Subcutaneous preadipocyte (primary cell): ENCODE measurements around the gene C16orf92. TPM values are rescaled to one million over a fixed set of nuclear protein-coding genes. Genes with fewer than 3 reads are reported as not detected.

ENCODE experiments used
- total RNA-seq: library from RNA; depleted of rRNA; stranded (reverse); fragments of >200 nt; gene quantifications from 2 replicates; pipeline ENCODE4 v1.2.3, GENCODE V29; 2012

The C16orf92 gene, protein sequence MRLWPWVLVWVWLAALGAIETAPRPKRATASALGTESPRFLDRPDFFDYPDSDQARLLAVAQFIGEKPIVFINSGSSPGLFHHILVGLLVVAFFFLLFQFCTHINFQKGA
- total RNA-seq, result not detected in 2 replicates

DNA sequence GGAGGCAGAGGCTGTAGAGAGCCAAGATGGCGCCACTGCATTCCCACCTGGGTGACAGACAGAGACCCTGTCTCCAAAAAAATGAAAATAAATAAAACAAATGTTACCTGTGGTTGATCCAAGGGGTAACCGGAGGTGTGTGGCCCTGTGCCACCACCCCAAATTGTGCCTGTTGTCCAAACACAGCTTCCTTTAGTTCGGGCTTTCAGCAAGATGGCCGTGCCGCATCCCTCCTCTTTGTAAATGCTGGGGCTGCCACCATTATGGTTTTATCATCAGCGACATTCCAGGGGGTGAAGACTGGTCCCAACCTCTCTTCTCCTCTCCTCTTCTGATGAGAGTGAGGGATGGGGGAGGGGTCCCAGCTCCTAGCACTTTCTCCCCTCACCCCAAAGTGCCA, at the start of gene C16orf92:
Gene C16orf92 (plus strand): TSS at position 312 of the 400 bp plus-strand sequence. CDS start 143 bp downstream, outside the sequence.

DNA sequence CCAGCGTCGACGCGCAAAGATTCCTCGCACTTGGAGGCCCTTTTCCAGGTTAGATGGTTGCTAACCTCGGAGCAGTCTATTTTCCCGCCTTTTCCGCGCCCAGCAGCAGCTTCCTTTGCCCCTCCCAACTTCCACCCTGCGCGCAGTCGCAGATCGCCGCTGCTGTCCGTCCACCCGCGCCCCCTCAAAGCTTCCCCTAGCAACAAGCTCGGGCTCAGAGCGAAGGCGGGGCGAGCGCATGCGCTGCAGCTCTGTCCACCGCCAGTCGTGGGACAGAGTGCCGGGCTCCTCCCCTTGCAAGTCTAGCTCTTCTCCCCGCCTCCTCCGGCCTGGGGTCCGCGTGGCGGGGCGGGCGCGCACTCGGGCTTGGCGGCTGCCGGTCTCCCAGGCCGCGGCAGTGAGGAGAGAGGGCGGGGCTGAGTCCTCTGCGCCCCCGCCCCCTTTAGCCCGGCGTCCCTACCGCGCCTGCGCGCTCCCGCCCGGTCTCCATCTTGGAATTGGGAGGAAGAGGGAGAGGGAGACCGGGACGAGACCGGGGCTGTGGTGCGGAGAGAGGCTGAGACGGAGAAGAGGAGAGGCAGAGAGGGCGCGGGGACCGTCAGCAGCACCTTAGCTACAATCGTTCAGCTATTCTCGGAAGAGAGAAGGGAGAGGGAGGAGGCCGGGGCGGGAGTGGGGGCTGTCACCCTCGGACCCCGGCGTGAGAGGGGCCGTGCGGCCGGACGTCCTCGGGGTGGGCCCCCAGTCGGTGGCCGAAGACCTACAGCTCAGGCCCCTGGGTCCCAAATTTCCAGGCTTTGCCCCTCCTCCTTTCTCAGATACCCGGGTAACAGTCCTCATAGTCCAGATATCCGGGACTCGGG, 49.4 kb upstream of the C16orf92 start, which contains the start of gene TAOK2:
Gene TAOK2 (plus strand): TSS at position 485 of the 863 bp plus-strand sequence. CDS start 3,905 bp downstream, outside the sequence.

DNA sequence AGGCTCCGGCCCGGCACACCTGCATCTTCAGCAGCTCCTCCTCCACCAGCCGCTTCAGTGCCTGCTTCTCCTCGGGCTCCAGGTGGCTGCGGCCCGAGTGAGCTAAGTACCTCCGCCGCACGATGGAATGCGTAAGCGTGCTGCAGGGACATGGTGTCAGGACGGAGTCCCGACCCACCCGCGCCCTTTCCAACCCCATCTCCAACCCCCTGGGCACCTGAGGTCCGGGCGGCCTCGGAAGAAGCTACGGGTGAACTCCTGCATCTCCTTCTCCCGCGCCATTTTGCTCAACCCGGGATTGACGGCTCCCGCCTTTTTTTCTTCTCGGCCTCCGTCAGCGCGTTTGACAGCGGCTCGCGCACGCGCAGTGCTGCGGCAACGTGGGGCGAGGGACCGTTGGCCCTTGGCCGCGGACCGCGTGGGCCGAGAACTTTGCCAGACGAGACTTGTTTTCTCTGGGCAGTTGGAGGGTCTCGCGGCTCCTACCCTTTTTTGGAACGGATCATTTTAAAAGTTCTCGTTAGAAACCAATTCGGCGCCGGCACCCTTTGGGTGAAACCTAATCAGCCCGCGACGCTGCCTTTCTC, 27.6 kb upstream of the C16orf92 start, which contains the start of gene HIRIP3:
Gene HIRIP3 (minus strand): TSS at position 294 of the 587 bp plus-strand sequence. CDS start 12 bp downstream, at position 282.

DNA sequence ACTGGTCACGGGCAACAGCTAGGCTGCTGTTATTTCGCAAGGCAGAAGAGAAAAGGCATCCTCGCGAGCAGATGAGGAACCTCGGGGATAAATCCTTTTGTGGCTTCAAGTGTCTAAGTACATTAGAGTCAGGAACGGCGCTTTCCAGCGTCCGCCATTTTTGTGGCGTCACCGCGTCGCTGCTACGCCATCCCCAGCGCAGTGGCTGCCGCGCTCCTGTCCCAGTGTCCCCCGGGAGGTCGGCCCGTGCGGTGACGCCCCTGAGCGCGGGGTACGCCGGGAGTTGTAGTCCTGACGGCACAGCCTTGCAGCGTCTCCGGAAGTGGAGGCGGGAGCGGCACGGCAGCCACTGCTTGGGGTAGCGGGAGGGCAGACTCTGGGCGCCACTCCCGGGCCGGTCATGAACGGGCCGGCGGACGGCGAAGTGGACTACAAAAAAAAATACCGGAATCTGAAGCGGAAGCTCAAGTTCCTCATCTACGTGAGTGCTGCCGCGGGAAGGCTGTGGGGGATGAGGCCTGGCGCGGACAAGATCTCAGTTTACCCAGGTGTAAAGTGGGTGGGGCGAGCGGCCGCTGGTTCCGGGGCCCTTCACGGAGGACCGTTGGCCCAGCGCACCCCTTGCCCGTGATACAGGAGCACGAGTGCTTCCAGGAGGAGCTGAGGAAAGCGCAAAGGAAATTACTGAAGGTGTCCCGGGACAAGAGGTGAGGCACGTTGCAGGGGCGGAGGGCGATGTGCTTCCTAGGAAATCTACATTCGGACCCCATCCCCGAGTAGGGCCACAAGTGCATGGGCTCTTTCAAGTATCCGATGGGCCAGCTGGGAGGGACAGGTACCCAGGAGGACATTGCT, 26.9 kb upstream of the C16orf92 start, which contains the start of gene INO80E:
Gene INO80E (plus strand): TSS at position 331 of the 855 bp plus-strand sequence. CDS start 70 bp downstream, at position 401.

DNA sequence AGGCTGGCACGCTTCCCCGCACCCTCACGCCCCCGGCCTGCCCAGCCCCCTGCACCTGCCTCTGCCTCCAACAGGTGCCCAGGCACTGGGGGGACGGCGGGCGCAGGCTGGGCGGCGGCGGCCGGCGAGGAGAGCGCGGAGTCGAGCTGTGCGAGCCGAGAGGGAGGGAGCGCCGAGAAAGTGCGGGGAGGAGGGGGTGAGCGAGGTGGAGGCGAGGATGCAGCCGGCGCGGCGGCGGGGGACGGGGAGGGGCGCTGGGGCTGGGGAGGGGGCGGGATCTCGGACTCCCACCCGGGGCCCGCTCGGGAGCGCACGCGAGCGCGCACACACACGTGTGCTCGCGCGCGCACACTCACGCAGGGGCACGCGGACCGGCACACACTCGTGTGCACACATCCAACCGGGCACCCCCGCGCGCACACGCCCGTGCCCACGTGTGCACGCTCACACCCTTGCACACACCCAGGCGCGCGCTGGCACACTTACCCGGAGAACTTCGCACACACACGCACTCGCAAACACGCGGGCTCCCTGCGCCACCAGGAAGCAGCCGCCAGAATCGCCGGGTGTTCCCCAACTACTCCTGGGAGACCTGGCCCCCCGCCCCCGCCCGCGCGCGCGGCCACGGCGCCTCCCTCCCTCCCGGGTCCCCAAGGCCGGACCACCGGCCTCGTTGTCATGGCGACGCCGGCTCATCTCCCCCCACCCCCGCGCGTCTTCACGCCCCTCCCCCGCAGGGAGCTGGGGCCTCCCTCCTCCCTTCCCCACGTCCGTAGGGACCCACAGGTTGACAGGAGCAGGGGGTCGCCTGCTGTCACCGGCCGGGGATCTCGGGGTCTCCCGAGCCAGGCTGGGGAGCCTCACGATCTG, 11.9 kb upstream of the C16orf92 start, which contains the start of gene DOC2A:
Gene DOC2A (minus strand): TSS at position 184 of the 870 bp plus-strand sequence. CDS start 805 bp downstream, outside the sequence.

DNA sequence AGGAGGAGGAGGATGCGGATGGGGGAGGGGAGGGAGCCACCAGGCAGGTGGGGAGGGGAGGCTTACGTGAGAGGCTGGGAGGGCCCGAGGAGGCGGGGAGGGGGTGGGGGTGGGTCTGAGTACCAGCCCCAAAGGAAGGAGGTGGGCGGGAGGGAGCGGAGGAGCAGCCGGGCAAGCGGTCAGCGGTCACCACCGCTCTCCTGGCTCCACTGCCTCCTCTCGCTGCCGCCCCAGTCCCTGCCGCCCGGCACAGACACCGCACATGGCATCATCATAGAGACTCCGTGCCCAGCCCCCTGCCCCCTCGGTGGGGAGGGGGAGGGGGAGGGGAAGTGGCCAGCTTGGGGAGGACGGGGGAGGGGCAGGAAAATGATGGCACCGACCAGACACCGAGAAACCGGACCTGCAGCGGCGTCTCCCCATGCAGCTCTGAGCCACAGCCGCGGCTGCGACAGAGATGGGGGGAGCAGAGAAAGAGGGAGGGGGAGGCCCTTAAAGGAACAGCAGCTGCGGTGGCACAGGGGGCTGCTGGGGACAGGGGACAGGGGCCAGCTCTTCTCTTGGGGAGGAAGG, 7.9 kb downstream of the C16orf92 start, which contains the start of gene TLCD3B:
Gene TLCD3B (minus strand): TSS at position 431 of the 573 bp plus-strand sequence. CDS start 744 bp downstream, outside the sequence.

DNA sequence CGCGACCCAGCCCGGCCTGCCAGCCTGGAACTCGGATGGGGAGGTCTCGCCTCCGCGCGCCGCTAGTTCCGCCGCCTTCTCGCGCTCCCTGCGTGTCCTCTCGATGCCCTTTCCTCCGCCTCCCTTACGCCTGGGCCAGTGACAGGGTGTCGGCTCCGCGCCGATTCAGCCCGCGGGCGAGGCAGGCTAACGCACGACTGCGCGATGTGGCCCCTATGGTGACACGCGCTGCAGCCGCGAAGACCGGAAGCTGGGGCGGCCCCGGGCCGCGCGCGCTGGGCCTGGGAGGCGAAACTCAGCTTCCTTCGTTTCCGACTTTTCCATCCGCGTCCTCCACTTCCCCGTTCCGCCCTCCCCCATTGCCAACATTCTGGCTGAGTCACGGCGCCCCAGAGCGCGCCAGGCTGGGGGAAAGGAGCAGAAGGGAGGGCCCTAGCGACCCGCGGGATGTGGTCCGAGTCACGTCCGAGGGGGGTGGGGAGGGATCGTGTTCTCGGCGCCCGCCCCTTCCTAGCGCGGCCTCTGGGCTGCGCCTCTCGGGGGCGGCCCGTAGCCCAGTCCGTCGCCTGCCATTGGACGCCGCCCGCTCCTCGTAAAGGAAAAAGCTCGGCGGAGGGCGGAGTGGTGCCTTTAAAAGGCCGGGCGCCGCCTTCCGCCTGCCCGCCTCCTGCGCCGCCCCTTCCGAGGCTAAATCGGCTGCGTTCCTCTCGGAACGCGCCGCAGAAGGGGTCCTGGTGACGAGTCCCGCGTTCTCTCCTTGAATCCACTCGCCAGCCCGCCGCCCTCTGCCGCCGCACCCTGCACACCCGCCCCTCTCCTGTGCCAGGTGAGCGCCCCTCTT, 42.3 kb downstream of the C16orf92 start, which contains the start of gene ALDOA:
Gene ALDOA (plus strand): TSS at position 659 of the 841 bp plus-strand sequence. CDS start 1,138 bp downstream, outside the sequence.

Other genes starting within 250 kb of the C16orf92 start
- not detected in 2 replicates for gene ZG16, start 244.9 kb upstream of the C16orf92 start, total RNA-seq
- gene KIF22, start 232.4 kb upstream of the C16orf92 start, total RNA-seq, result 47.0 and 73.7 TPM in 2 replicates
- gene MAZ, start 216.7 kb upstream of the C16orf92 start, total RNA-seq, result 204 and 210 TPM in 2 replicates
- gene PRRT2, start 211.0 kb upstream of the C16orf92 start, total RNA-seq, result 0.39 and 0.73 TPM in 2 replicates
- gene PAGR1, start 207.0 kb upstream of the C16orf92 start, total RNA-seq, result 13.6 and 19.9 TPM in 2 replicates
- gene MVP, start 202.7 kb upstream of the C16orf92 start, total RNA-seq, result 246 and 329 TPM in 2 replicates
- 57.7 and 65.4 TPM in 2 replicates for gene CDIPT, start 160.0 kb upstream of the C16orf92 start, total RNA-seq
- 0.73 and 0.98 TPM in 2 replicates for gene SEZ6L2, start 123.6 kb upstream of the C16orf92 start, total RNA-seq
- 2.3 and 4.4 TPM in 2 replicates for gene ASPHD1, start 122.7 kb upstream of the C16orf92 start, total RNA-seq
- gene KCTD13, start 97.0 kb upstream of the C16orf92 start, total RNA-seq, result 6.2 and 10.2 TPM in 2 replicates
- 40.7 and 53.3 TPM in 2 replicates for gene TMEM219, start 61.1 kb upstream of the C16orf92 start, total RNA-seq
- 32.3 and 42.2 TPM in 2 replicates for gene TAOK2, start 49.3 kb upstream of the C16orf92 start, total RNA-seq
- 5.9 and 8.2 TPM in 2 replicates for gene HIRIP3, start 27.6 kb upstream of the C16orf92 start, total RNA-seq
- gene INO80E, start 27.0 kb upstream of the C16orf92 start, total RNA-seq, result 18.7 and 21.7 TPM in 2 replicates
- 0.20 and 0.37 TPM in 2 replicates for gene DOC2A, start 12.2 kb upstream of the C16orf92 start, total RNA-seq
- gene TLCD3B, start 8.1 kb downstream of the C16orf92 start, total RNA-seq, result not detected in 2 replicates
- gene ALDOA, start 42.6 kb downstream of the C16orf92 start, total RNA-seq, result 847 and 985 TPM in 2 replicates
- gene PPP4C, start 52.8 kb downstream of the C16orf92 start, total RNA-seq, result 182 and 190 TPM in 2 replicates
- 0.39 TPM in 1 of 2 replicates, not detected in the other for gene TBX6, start 68.7 kb downstream of the C16orf92 start, total RNA-seq
- gene YPEL3, start 73.0 kb downstream of the C16orf92 start, total RNA-seq, result 6.6 and 9.2 TPM in 2 replicates
- gene GDPD3, start 90.3 kb downstream of the C16orf92 start, total RNA-seq, result 0.78 and 1.8 TPM in 2 replicates
- 50.0 and 59.2 TPM in 2 replicates for gene MAPK3, start 100.0 kb downstream of the C16orf92 start, total RNA-seq
- 0.73 and 1.6 TPM in 2 replicates for gene CORO1A, start 160.4 kb downstream of the C16orf92 start, total RNA-seq
- gene BOLA2B, start 170.5 kb downstream of the C16orf92 start, total RNA-seq, result 47.7 and 168 TPM in 2 replicates
- 37.5 and 42.6 TPM in 2 replicates for gene SLX1A, start 170.7 kb downstream of the C16orf92 start, total RNA-seq
- gene SULT1A3, start 176.1 kb downstream of the C16orf92 start, total RNA-seq, result 2.9 and 5.7 TPM in 2 replicates
- 0.73 TPM in 1 of 2 replicates, not detected in the other for gene NPIPB13, start 225.3 kb downstream of the C16orf92 start, total RNA-seq